22Rv1 (cell line): ENCODE results near the gene ARID1A.

Experiments
- CTCF ChIP-seq: fragments of 450-650 bp; IDR thresholded peaks from 2 replicates; pipeline ENCODE4 v1.5.1; 2017; ENCODE audit warnings: mild to moderate bottlenecking
- ZFX ChIP-seq: fragments of 450-650 bp; IDR thresholded peaks from 2 replicates; pipeline ENCODE4 v1.6.1; 2017; ENCODE audit warnings: antibody characterized with exemption, borderline replicate concordance

- TF ChIP-seq CTCF (no peak), ZFX (no peak)
Measured at GRCh38 chr1:26829184-26829911, 133.5 kb downstream of the ARID1A start.
